Epithelial cell of prostate (primary cell): Measurements from ENCODE around the gene TMEM259.

ENCODE experiments used
- DNase-seq: peaks from one replicate; pipeline ENCODE4 v3.0.0-alpha.2; 2011; ENCODE audit warnings: low read depth, low spot score
- H3K27ac ChIP-seq: fragments of 450-650 bp; 2 replicates; pipeline ENCODE4 v1.5.1; 2017; ENCODE audit warnings: mild to moderate bottlenecking

TMEM259 gene

GRCh38 chr19:1004803-1005664, 15.9 kb downstream of the TMEM259 start:
- DNase-seq: no peak
- H3K27ac ChIP-seq: no peak overlapping the region

GRCh38 chr19:1004204-1004802, 16.6 kb downstream of the TMEM259 start:
- no peak overlapping the region for H3K27ac ChIP-seq
- no peak for DNase-seq

DNA sequence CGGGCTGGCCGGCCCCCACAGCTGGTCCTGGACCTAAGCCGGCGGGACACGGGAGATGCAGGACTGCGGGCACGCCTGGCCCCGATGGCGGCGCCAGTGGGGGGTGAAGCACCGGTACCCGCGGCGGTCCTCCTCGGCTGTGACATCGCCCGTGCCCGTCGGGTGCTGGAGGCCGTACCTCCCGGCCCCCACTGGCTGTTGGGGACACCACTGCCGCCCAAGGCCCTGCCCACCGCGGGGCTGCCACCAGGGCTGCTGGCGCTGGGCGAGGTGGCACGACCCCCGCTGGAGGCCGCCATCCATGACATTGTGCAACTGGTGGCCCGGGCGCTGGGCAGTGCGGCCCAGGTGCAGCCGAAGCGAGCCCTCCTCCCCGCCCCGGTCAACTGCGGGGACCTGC, 17.6 kb downstream of the TMEM259 start:
- H3K27ac ChIP-seq: no peak overlapping the region

GRCh38 chr19:1002600-1002999, 18.3 kb downstream of the TMEM259 start:
- DNase-seq: no peak
- H3K27ac ChIP-seq: no peak overlapping the region

More for the DNA sequence above, 17.6 kb downstream of the TMEM259 start:
- DNase-seq: no peak

DNA sequence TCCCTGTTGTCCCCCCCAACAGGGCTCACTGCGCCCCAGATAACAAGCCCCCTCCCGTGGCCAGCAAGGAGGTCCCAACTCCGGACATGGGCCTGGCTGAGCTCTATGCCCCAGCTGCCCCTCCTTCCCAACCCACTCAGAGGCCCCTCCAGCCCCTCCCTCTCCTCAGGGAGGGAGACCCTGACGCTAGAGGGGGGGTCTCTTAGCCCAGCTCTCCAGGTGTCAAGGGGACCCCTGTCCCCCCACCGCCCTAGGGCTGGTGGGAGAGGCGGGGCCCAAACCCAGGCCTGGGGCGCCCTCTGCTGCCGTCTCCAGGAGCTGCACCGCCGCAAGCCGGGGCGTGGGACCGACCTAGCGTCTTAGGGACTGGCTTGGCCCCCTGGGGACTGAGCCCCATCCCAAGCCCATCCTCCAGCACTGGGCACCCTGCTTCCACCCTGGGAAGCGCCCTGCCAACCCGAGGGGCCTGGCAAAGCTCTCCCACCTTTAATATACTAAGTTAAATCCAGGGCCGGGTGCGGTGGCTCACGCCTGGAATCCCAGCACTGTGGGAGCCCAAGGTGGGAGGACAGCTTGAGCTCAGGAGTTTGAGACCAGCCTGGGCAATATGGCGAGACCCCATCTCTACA, 19.3 kb downstream of the TMEM259 start:
- H3K27ac ChIP-seq: no peak overlapping the region
- no peak for DNase-seq

DNA sequence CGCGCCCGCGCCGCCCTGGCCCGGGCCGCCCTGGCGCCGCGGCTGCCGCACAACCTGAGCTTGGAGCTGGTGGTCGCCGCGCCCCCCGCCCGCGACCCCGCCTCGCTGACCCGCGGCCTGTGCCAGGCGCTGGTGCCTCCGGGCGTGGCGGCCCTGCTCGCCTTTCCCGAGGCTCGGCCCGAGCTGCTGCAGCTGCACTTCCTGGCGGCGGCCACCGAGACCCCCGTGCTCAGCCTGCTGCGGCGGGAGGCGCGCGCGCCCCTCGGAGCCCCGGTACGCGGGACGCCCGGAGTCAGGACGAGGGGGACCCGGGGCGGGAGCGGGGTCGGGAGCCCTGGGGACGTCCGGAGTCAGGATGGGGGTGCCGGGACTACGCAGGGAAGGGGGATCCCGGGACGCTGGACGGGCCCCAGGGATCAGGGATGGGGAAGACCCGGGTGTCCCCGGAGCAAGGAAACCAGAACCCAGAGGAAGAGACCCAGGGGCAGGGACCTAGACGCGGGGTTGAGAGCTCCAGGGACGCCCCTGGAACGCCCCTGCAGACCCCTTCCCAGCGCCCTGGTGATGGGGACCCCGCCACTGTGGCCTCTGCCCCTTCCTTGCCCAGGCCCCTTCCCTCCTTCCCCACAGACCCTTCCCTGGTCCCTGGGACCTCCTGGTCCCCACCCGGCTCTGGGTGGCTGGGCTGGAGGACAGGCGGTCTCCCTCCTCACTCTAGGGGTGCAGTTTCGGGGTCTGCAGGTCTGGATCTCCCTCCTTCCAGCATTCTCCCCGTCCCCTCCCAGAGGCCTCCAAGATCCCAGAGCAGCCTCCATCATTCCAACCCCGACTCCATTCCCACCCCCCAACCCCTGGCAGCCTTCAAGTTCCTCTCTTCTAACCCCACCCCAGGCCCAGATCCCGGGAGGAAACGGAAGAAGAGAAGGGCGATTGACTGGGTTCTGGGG, 20.1 kb downstream of the TMEM259 start:
- H3K27ac ChIP-seq: no peak overlapping the region
- no peak for DNase-seq

- DNase-seq: no peak
- H3K27ac ChIP-seq: no peak within 1 kb of the TSS
These were observed 20.8 kb downstream of the TMEM259 start, which contains the start of gene GRIN3B for GRCh38 chr19:1000095-1000494. Gene GRIN3B, plus strand, starts transcription at chr19:1000419. Its CDS starts 19 bp downstream, at chr19:1000438.

DNA sequence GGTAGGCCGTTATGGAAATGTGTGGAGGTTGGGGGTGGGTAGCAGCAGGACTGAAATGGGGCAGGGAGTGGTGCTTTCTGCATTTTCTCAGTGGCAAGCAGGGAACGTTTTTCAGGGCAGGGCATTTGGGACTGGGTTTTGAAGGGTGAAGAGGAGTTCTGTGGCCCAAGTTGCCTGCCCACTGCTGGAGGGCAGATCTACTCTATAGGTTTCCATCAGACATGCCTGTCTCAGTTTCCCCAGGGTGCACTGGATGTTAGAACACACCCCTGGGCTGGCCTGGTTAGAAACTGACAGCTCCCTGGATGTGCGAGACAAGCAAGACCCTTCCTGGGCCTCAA, 21.6 kb downstream of the TMEM259 start:
- H3K27ac ChIP-seq: no peak overlapping the region
- DNase-seq: no peak

- H3K27ac ChIP-seq: no peak overlapping the region
- no peak for DNase-seq
These were observed 22.9 kb downstream of the TMEM259 start for GRCh38 chr19:998064-998463.

- no peak for DNase-seq
- no peak overlapping the region for H3K27ac ChIP-seq
These were observed 24.7 kb downstream of the TMEM259 start for GRCh38 chr19:996051-996838.

DNA sequence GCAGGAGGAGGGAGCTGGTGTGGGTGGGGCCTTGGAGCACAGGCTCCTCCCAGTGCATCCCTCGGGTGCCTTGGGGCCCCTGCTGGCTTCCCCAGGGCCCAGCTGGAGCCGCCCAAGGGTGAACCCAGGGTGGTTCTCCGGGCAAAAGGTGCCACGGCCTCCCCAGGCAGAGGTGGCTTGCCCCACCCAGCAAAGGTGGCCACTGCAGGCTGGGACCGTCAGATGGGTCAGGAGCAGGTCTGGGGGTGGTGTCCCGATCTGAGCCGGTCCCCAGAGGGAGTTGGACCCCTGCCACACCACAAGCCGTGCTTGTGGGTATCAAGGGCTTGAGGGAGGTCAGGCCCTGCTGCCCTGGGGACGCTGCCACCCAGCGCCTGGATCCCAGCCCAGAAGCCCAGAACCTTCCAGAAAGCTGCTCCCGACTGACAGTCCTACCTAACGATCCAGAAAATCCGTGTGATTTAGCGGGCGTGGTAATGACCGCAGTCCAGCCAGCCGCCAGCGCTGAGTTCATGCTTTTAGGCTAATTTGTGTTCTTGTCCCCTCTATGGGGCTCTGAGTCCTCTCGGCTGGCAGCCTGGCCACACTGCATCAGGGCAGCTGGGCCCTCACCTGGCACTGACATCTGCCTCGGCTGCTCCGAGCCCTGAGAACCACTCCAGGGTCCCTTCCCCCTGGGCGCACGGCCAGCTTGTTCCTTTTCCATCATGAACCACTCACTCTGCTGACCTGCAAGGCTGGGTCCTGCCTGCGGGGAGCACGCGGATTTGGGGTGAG, 25.7 kb downstream of the TMEM259 start:
- H3K27ac ChIP-seq: no peak overlapping the region
- no peak for DNase-seq

- no peak overlapping the region for H3K27ac ChIP-seq
- no peak for DNase-seq
These were observed 26.4 kb downstream of the TMEM259 start for GRCh38 chr19:994516-994915.

- no peak for DNase-seq
These were observed 27.0 kb downstream of the TMEM259 start for GRCh38 chr19:993831-994393.

GRCh38 chr19:993361-993830, 27.5 kb downstream of the TMEM259 start:
- H3K27ac ChIP-seq: no peak overlapping the region
- no peak for DNase-seq

More at GRCh38 chr19:993831-994393, 27.0 kb downstream of the TMEM259 start:
- no peak overlapping the region for H3K27ac ChIP-seq

DNA sequence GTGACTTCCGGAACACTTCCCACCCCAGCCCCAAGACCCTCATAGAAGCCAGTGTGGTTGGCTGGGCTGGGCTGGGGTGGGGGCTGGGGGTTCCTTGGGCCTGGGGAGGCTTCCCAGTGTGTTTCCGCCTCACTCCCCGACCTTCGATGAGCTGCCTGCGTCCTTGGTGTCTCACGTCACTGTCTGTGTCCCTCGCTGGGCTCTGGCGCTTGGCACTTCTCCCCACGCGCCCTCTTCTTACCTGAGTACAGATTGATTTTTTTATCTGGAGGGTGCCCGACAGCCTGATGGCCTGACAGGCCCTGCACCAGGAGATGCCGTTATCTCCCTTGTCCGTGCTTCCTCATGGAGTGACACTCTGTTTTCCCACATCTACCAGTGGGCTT, 28.3 kb downstream of the TMEM259 start:
- no peak overlapping the region for H3K27ac ChIP-seq
- no peak for DNase-seq

DNA sequence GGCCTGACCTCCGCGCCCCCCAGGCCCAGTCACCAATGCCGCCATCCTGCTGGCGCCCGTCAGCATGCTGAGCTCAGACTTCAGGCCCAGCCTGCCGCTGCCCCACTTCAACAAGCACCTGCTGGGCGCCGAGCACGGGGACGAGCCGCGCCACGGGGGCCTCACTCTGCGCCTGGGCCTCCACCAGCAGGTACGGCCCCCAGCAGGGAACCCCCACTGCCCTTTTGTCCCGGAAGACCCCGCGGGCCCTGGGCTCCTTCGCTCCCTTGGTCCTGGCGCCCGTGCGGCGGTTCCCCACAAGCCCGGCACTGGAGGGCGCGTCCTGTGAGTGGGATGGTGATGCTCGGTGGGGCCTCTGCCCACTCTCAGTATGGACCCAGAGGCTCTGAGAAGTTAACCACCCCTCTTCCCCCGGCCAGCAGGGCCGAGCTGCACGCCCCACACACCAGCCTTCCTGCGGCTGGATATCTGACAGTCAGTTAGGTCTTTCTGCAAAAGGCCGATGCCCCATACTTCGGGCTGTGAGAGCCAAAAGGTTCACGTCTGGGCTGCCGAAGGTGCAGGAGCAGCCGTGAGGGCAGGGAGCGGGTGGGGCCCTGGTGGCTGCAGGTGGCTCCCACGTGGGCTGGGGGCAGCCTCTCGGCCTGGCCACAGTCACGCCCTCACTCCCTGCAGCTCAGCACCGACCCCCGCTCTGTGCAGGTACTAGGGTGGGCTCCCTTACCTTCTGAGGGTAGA, 28.8 kb downstream of the TMEM259 start:
- DNase-seq: no peak

GRCh38 chr19:991174-991931, 29.6 kb downstream of the TMEM259 start:
- no peak for DNase-seq
- no peak overlapping the region for H3K27ac ChIP-seq

More for the DNA sequence above, 28.8 kb downstream of the TMEM259 start:
- H3K27ac ChIP-seq: no peak overlapping the region
